Loucy (cell line): Measurements from ENCODE around the gene TSPAN9.

Experiments
- H2AFZ ChIP-seq: fragments of 200-600 bp; sonication (generic); 2 replicates; pipeline ENCODE4 v1.6.0; 2016; ENCODE audit warnings: antibody characterized with exemption, mild to moderate bottlenecking, low read length, moderate library complexity
- H3F3A ChIP-seq: fragments of 200-600 bp; 2 replicates; pipeline ENCODE4 v1.6.0; 2016; ENCODE audit warnings: antibody characterized with exemption, low read depth, mild to moderate bottlenecking
- H3K27me3 ChIP-seq: fragments of 200-600 bp; sonication (generic); 2 replicates; pipeline ENCODE4 v1.6.1; 2014; ENCODE audit warnings: low read length, mild to moderate bottlenecking; ENCODE audit not compliant: insufficient read depth, poor library complexity, severe bottlenecking
- H3K36me3 ChIP-seq: fragments of 200-600 bp; sonication (generic); 2 replicates; pipeline ENCODE4 v1.6.1; 2016; ENCODE audit warnings: low read length; ENCODE audit not compliant: insufficient read depth
- H3K4me1 ChIP-seq: fragments of 200-600 bp; sonication (generic); 2 replicates; pipeline ENCODE4 v1.5.1; 2014; ENCODE audit warnings: low read length, mild to moderate bottlenecking; ENCODE audit not compliant: insufficient read depth, poor library complexity, severe bottlenecking
- H3K4me2 ChIP-seq: fragments of 200-600 bp; sonication (generic); 2 replicates; pipeline ENCODE4 v1.6.0; 2014; ENCODE audit warnings: antibody characterized with exemption, low read length, low read depth, mild to moderate bottlenecking; ENCODE audit not compliant: poor library complexity, severe bottlenecking
- H3K4me3 ChIP-seq: fragments of 200-600 bp; sonication (generic); 2 replicates; pipeline ENCODE4 v1.5.1; 2014; ENCODE audit warnings: low read length, mild to moderate bottlenecking, mixed read lengths; ENCODE audit not compliant: poor library complexity, severe bottlenecking
- H3K79me2 ChIP-seq: fragments of 200-600 bp; sonication (generic); 2 replicates; pipeline ENCODE4 v1.6.1; 2014; ENCODE audit warnings: low read length; ENCODE audit not compliant: insufficient read depth
- H3K9ac ChIP-seq: fragments of 200-600 bp; sonication (generic); 2 replicates; pipeline ENCODE4 v1.6.0; 2014; ENCODE audit warnings: mild to moderate bottlenecking, low read depth, low read length, moderate library complexity; ENCODE audit not compliant: poor library complexity, severe bottlenecking
- H3K9me2 ChIP-seq: fragments of 200-600 bp; sonication (generic); replicated peaks from 2 replicates; pipeline ENCODE4 v1.6.1; 2016; ENCODE audit warnings: low read depth, low read length, mixed read lengths
- H3K9me3 ChIP-seq: fragments of 200-600 bp; sonication (generic); 2 replicates; pipeline ENCODE4 v1.6.1; 2014; ENCODE audit warnings: mild to moderate bottlenecking, antibody characterized with exemption, low read length, low read depth; ENCODE audit not compliant: insufficient read depth
- H4K20me1 ChIP-seq: fragments of 200-600 bp; sonication (generic); 2 replicates; pipeline ENCODE4 v1.6.0; 2014; ENCODE audit warnings: antibody characterized with exemption, low read length, mild to moderate bottlenecking; ENCODE audit not compliant: insufficient read depth, poor library complexity, severe bottlenecking
- EZH2phosphoT487 ChIP-seq: fragments of 200-600 bp; IDR thresholded peaks from 2 replicates; pipeline ENCODE4 v1.6.1; 2018; ENCODE audit warnings: antibody characterized with exemption, mild to moderate bottlenecking, moderate library complexity, borderline replicate concordance
- TF ChIP-seq, protein P1 (sequence below): fragments of 200-600 bp; sonication (generic); conservative IDR thresholded peaks from 2 replicates; pipeline ENCODE4 v1.5.1; 2014; ENCODE audit warnings: mild to moderate bottlenecking, antibody characterized with exemption, low read length

Gene TSPAN9

DNA sequence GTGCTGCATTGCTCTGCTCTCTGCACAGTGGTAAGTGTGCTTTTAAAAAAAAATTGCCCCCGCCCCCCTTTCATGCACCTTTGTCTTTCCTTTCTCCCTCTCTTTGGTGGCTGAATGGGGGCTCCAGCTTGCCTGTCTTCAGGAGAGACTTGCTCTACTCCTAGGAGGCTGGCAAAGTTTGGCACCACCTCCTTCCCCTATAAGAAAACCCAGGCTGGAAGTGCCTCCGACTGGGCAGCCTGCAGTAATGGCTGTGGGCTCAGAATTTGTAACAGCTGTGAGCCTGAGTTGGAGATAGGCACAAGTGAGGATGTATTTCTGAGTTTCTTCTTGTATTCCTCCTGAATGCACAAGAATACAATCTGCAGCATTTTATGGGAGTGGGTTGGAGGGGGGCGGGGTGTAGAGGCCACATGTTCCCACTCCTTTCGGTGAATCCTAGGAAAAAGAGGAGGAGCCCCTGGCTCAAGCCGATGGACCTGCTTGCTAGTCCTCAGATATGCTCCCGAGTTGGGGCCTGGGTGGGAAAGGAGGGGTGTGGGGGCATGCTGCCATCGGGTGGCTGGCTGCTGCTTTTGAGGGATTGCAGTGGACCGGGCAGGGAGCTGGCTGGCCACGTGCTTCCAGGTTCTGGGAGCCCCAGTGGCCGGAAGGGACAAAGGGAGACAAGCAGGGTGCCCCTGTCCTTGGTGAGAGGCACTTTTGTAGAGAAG lies 124.3 kb downstream of the TSPAN9 start:
- no peak overlapping the region for H2AFZ ChIP-seq
- H3F3A ChIP-seq, result no peaks in the 10 kb centered on the region
- H4K20me1 ChIP-seq, result no peaks in the 10 kb centered on the region
- no peak overlapping the region for H3K4me3 ChIP-seq
- no peaks in the 10 kb centered on the region for H3K79me2 ChIP-seq
- no peaks in the 10 kb centered on the region for H3K4me1 ChIP-seq
- H3K9me3 ChIP-seq, result no peaks in the 10 kb centered on the region
- H3K4me2 ChIP-seq, result no peak overlapping the region
- no peak for TF ChIP-seq EZH2phosphoT487
- TF ChIP-seq, protein P1, sequence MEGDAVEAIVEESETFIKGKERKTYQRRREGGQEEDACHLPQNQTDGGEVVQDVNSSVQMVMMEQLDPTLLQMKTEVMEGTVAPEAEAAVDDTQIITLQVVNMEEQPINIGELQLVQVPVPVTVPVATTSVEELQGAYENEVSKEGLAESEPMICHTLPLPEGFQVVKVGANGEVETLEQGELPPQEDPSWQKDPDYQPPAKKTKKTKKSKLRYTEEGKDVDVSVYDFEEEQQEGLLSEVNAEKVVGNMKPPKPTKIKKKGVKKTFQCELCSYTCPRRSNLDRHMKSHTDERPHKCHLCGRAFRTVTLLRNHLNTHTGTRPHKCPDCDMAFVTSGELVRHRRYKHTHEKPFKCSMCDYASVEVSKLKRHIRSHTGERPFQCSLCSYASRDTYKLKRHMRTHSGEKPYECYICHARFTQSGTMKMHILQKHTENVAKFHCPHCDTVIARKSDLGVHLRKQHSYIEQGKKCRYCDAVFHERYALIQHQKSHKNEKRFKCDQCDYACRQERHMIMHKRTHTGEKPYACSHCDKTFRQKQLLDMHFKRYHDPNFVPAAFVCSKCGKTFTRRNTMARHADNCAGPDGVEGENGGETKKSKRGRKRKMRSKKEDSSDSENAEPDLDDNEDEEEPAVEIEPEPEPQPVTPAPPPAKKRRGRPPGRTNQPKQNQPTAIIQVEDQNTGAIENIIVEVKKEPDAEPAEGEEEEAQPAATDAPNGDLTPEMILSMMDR, result no peak
- no peaks in the 10 kb centered on the region for H3K9me2 ChIP-seq
- H3K27me3 ChIP-seq, result no peaks in the 10 kb centered on the region
- H3K9ac ChIP-seq, result no peak overlapping the region
- H3K36me3 ChIP-seq, result no peaks in the 10 kb centered on the region

DNA sequence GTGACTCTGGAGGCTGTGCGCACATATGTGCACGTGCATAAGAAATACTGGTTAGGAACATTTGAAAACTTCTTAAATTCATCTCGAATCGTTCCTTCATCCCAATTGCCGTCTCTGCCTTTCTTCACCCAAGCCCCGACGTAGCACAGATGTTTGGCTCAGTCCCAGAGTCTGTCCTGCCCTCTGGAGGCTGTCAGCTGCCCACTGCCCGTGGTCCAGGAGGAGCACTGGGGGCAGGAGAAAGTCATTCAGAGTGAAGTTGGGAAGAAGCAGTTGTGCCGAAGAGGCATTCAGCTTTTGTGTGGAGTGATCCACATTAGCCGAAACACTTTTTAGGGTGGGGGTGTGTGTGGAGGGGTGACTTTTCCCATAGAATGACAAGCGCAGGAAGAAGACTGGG lies 124.9 kb downstream of the TSPAN9 start:
- H3F3A ChIP-seq, result no peaks in the 10 kb centered on the region
- no peak overlapping the region for H3K4me3 ChIP-seq
- H3K9me2 ChIP-seq, result no peaks in the 10 kb centered on the region
- H3K4me2 ChIP-seq, result no peak overlapping the region
- H3K27me3 ChIP-seq, result no peaks in the 10 kb centered on the region
- H4K20me1 ChIP-seq, result no peaks in the 10 kb centered on the region
- TF ChIP-seq EZH2phosphoT487, result no peak
- TF ChIP-seq, protein P1, result no peak
- H3K36me3 ChIP-seq, result no peaks in the 10 kb centered on the region
- no peaks in the 10 kb centered on the region for H3K4me1 ChIP-seq
- no peak overlapping the region for H2AFZ ChIP-seq
- H3K79me2 ChIP-seq, result no peaks in the 10 kb centered on the region
- H3K9me3 ChIP-seq, result no peaks in the 10 kb centered on the region
- H3K9ac ChIP-seq, result no peak overlapping the region

DNA sequence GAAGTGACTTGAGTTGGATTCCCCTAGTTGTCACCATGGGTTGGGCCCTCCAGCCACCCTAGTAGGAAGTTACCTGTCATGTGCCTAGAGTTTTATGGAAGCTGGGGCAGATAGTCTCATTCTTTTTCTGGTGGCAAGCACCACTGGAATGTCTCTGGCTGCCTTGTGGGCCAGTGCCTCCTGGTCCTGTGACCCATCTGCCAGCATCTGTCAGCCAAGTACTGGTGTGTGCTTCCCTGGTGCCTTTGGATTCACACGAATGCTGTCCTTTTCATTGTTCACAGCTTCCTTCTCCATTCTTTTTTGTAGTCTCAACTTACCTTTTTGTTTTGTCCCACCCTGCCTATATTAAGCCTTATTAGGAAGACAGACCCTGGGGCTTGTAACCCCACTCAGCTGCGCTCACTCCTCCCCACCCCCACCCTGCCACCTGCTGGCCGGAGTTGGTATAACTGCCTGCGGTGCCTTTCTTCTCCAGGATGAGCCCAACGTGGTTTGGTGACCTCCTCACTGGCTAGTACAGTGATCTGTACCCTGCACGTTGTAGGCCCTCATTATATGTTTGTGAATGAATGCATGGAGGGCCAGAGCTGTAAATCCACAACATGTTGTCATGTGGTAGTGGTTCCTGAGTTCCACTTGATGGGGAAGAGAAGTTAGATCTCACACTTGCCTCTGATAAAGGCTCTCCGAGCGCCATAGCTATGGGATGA lies 125.7 kb downstream of the TSPAN9 start:
- Histone ChIP-seq H3K9ac (no peak overlapping the region), H3F3A (no peaks in the 10 kb centered on the region), H3K4me2 (no peak overlapping the region), H3K36me3 (no peaks in the 10 kb centered on the region), H2AFZ (no peak overlapping the region), H3K27me3 (no peaks in the 10 kb centered on the region), H4K20me1 (no peaks in the 10 kb centered on the region), H3K79me2 (no peaks in the 10 kb centered on the region), H3K4me3 (no peak overlapping the region), H3K4me1 (no peaks in the 10 kb centered on the region), H3K9me2 (no peaks in the 10 kb centered on the region), H3K9me3 (no peaks in the 10 kb centered on the region)
- TF ChIP-seq, protein P1, result peak; percentile 99
- TF ChIP-seq EZH2phosphoT487, result no peak
